SK-N-SH (cell line): Measurements from ENCODE around the gene KCNQ4. TPM values are rescaled to one million over a fixed set of nuclear protein-coding genes. Genes with fewer than 3 reads are reported as not detected.

Experiments
- CTCF ChIA-PET: fragments of 300-600, 350-600 bp; formaldehyde crosslinking; extraction: SDS; loops from one replicate; lab custom pipeline; 2021; lab: Yijun Ruan, JAX
- POLR2A ChIA-PET: fragments of 350-600 bp; sonication (Branson Sonifier 250); formaldehyde crosslinking; extraction: SDS; loops from one replicate; lab custom pipeline; 2020; ENCODE audit warnings: antibody characterized with exemption, inconsistent platforms; lab: Yijun Ruan, JAX
- DNase-seq: peaks from one replicate; pipeline ENCODE4 v3.0.0; 2012
- H2AFZ ChIP-seq: fragments of 200-600 bp; sonication (generic); 2 replicates; pipeline ENCODE4 v1.8.1; 2016; ENCODE audit warnings: antibody characterized with exemption, mild to moderate bottlenecking, low read depth
- H3F3A ChIP-seq: fragments of 200-600 bp; sonication (generic); replicated peaks from 2 replicates; pipeline ENCODE3; 2016; ENCODE audit warnings: antibody characterized with exemption, mild to moderate bottlenecking; ENCODE audit not compliant: insufficient read depth
- H3K27ac ChIP-seq, 2 experiments: fragments of 200-500 bp in 1 of 2; fragments of 200-600 bp in 1 of 2; sonication (Bioruptor generic) in 1 of 2; sonication (generic), shearing (Covaris generic) in 1 of 2; 2 replicates each; pipeline versions ENCODE4 v1.5.1 to v1.6.1; 2014 to 2016; ENCODE audit warnings: low read depth in 2 of 2, inconsistent platforms in 1 of 2, low read length in 1 of 2, mild to moderate bottlenecking in 1 of 2, mixed read lengths in 1 of 2
- H3K27me3 ChIP-seq: fragments of 200-600 bp; sonication (generic), shearing (Covaris generic); 2 replicates; pipeline ENCODE4 v1.6.1; 2016; ENCODE audit warnings: mixed run types; ENCODE audit not compliant: insufficient read depth
- H3K36me3 ChIP-seq, 2 experiments: fragments of 200-500 bp in 1 of 2; fragments of 200-600 bp in 1 of 2; sonication (Bioruptor generic) in 1 of 2; sonication (generic) in 1 of 2; replicated peaks in 1 of 2; 2 replicates each; pipeline versions ENCODE3 to v1.5.1; 2014 to 2016; ENCODE audit warnings: low read length in 1 of 2, mild to moderate bottlenecking in 1 of 2; ENCODE audit not compliant: insufficient read depth in 2 of 2, control insufficient read depth in 1 of 2
- H3K4me1 ChIP-seq, 2 experiments: fragments of 200-500 bp in 1 of 2; fragments of 200-600 bp in 1 of 2; sonication (Bioruptor generic) in 1 of 2; sonication (generic), shearing (Covaris generic) in 1 of 2; 2 replicates each; pipeline versions ENCODE4 v1.5.1 to v1.6.1; 2014 to 2016; ENCODE audit warnings: low read depth in 1 of 2, low read length in 1 of 2, mixed run types in 1 of 2; ENCODE audit not compliant: insufficient read depth in 2 of 2, control insufficient read depth in 1 of 2
- H3K4me2 ChIP-seq: fragments of 200-600 bp; sonication (generic), shearing (Covaris generic); 2 replicates; pipeline ENCODE4 v1.6.1; 2017; ENCODE audit warnings: mixed run types
- H3K4me3 ChIP-seq, 2 experiments: fragments of 200-500 bp in 1 of 2; fragments of 200-600 bp in 1 of 2; sonication (Bioruptor generic) in 1 of 2; sonication (generic), shearing (Covaris generic) in 1 of 2; 2 replicates each; pipeline versions ENCODE4 v1.5.1 to v1.8.1; 2014 to 2016; ENCODE audit warnings: low read depth in 2 of 2, inconsistent platforms in 1 of 2, low read length in 1 of 2, mild to moderate bottlenecking in 1 of 2, mixed read lengths in 1 of 2, moderate library complexity in 1 of 2
- H3K79me2 ChIP-seq: fragments of 200-600 bp; sonication (generic); 2 replicates; pipeline ENCODE4 v1.8.1; 2017; ENCODE audit warnings: mild to moderate bottlenecking; ENCODE audit not compliant: insufficient read depth
- H3K9ac ChIP-seq: fragments of 200-600 bp; sonication (generic); 2 replicates; pipeline ENCODE4 v1.6.1; 2017; ENCODE audit warnings: mixed run types
- H3K9me2 ChIP-seq: fragments of 200-600 bp; sonication (generic); 2 replicates; pipeline ENCODE4 v1.6.1; 2017; ENCODE audit warnings: mixed run types
- H3K9me3 ChIP-seq: fragments of 200-600 bp; sonication (generic); 2 replicates; pipeline ENCODE4 v1.6.1; 2017; ENCODE audit warnings: mixed run types, mild to moderate bottlenecking, moderate library complexity
- H4K20me1 ChIP-seq: fragments of 200-600 bp; sonication (generic); 2 replicates; pipeline ENCODE4 v1.6.1; 2017; ENCODE audit warnings: mild to moderate bottlenecking, mixed run types; ENCODE audit not compliant: insufficient read depth
- FOXM1 ChIP-seq: IDR thresholded peaks from 2 replicates; pipeline ENCODE4 v1.4.0; 2012; ENCODE audit warnings: low read depth, mild to moderate bottlenecking
- IRF3 ChIP-seq: fragments of 150-350 bp; IDR thresholded peaks from 2 replicates; pipeline ENCODE4 v1.6.1; 2016; ENCODE audit warnings: mild to moderate bottlenecking, low read depth, low read length
- MAX ChIP-seq: IDR thresholded peaks from 2 replicates; pipeline ENCODE4 v1.4.0; 2012; ENCODE audit warnings: low read depth
- RCOR1 ChIP-seq: fragments of 150-350 bp; IDR thresholded peaks from 2 replicates; pipeline ENCODE4 v1.6.1; 2017; ENCODE audit warnings: antibody characterized with exemption, low read length
- REST ChIP-seq: IDR thresholded peaks from 2 replicates; pipeline ENCODE4 v1.6.1; 2012; ENCODE audit warnings: mild to moderate bottlenecking, low read depth, low read length, moderate library complexity
- RFX5 ChIP-seq: IDR thresholded peaks from 2 replicates; pipeline ENCODE4 v1.6.1; 2012; ENCODE audit warnings: mild to moderate bottlenecking, improper control_type of control experiment, low read length
- SIN3A ChIP-seq: IDR thresholded peaks from 2 replicates; pipeline ENCODE4 v1.6.1; 2012; ENCODE audit warnings: low read depth, mild to moderate bottlenecking, low read length, moderate library complexity, borderline replicate concordance
- TAF1 ChIP-seq: IDR thresholded peaks from 2 replicates; pipeline ENCODE4 v1.6.1; 2012; ENCODE audit warnings: low read depth, mild to moderate bottlenecking, low read length, moderate library complexity, borderline replicate concordance
- TCF12 ChIP-seq: IDR thresholded peaks from 2 replicates; pipeline ENCODE4 v1.4.0; 2012
- TEAD4 ChIP-seq: IDR thresholded peaks from 2 replicates; pipeline ENCODE4 v1.4.0; 2012; ENCODE audit warnings: mild to moderate bottlenecking, borderline replicate concordance; ENCODE audit not compliant: insufficient read depth
- WGBS: methylation state at CpG from one replicate; pipeline ENCODE4 v1.1.6; 2017; ENCODE audit warnings: low lambda C conversion rate; 5-methylcytosine and 5-hydroxymethylcytosine counted together
- polyA plus RNA-seq, 3 experiments: library from polyadenylated mRNA; depleted of rRNA; stranded (reverse); fragments of >200 nt; gene quantifications; 2 replicates each; pipeline ENCODE4 v1.2.3, GENCODE V29; 2012

Gene KCNQ4
- polyA plus RNA-seq, 1 of the 3 experiments (the other 2 are of a cell fraction): 0.15 TPM

GRCh38 chr1:40808002-40808401, 24.4 kb downstream of the KCNQ4 start:
- Histone ChIP-seq H4K20me1 (no peaks in the 10 kb centered on the region), H3K4me2 (no peak overlapping the region), H3K36me3 (no peaks in the 10 kb centered on the region), H3F3A (no peaks in the 10 kb centered on the region), H3K27me3 (no peaks in the 10 kb centered on the region; the same call in 1 of the 2 replicates), H3K27ac (no peak overlapping the region), H3K4me3 (no peak overlapping the region), H3K79me2 (no peaks in the 10 kb centered on the region), H3K4me1 (no peaks in the 10 kb centered on the region), H3K9me3 (no peaks in the 10 kb centered on the region), H3K9ac (no peak overlapping the region), H3K9me2 (no peaks in the 10 kb centered on the region), H2AFZ (no peak overlapping the region)
- POLR2A ChIA-PET: no interaction called here
- CTCF ChIA-PET: interaction anchor here (0.7 kb wide), 1 partner anchor 625 kb away, joined by 3 read pairs; no protein-coding TSS in a partner anchor
- 87% methylated on average over 3 of the region's 3 CpGs for WGBS
- TF ChIP-seq IRF3: no peak
- no peak for TF ChIP-seq RFX5
- TF ChIP-seq FOXM1: no peak
- no peak for TF ChIP-seq TEAD4
- no peak for TF ChIP-seq SIN3A
- TF ChIP-seq MAX: no peak
- TF ChIP-seq RCOR1: no peak
- no peak for DNase-seq

GRCh38 chr1:40808444-40808843, 24.9 kb downstream of the KCNQ4 start:
- Histone ChIP-seq H3K9ac (no peak overlapping the region), H3K9me2 (no peaks in the 10 kb centered on the region)
- TF ChIP-seq TAF1 (no peak), FOXM1 (no peak), TCF12 (no peak), REST (no peak), IRF3 (no peak)
- TF ChIP-seq, all 33 proteins: peak for 0
- no peaks in the 10 kb centered on the region for H3K9me3 ChIP-seq
- ChIA-PET CTCF (no interaction called here), POLR2A (no interaction called here)
- no peaks in the 10 kb centered on the region; the same call in 1 of the 2 replicates for H3K27me3 ChIP-seq
- H3F3A ChIP-seq: no peaks in the 10 kb centered on the region
- DNase-seq: no peak
- WGBS: 88% methylated on average over 3 of the region's 3 CpGs
- no peaks in the 10 kb centered on the region for H3K79me2 ChIP-seq
- H3K36me3 ChIP-seq: no peaks in the 10 kb centered on the region
- no peak overlapping the region for H3K27ac ChIP-seq
- H3K4me1 ChIP-seq: no peaks in the 10 kb centered on the region
- H3K4me2 ChIP-seq: no peak overlapping the region
- no peaks in the 10 kb centered on the region for H4K20me1 ChIP-seq
- no peak overlapping the region for H3K4me3 ChIP-seq
- no peak overlapping the region for H2AFZ ChIP-seq
